DMS114 treated with DMSO at 0.1 percent for 48 hours (cell line): Measurements from ENCODE around the gene NUP214.
"Not testable (repeated sequence)": the region's sequence is repeated elsewhere in the genome, so short reads cannot be mapped to it uniquely, and the experiment has no call there.

Experiments
- DNase-seq: peaks from one replicate; lab custom pipeline; 2025; ENCODE audit not compliant: unreplicated experiment; lab: John Stamatoyannopoulos, UW

The NUP214 gene

GRCh38 chr9:131096269-131097125 is 28.9 kb upstream of the NUP214 start, which contains the start of gene AIF1L:
TSS of gene AIF1L (plus strand) at chr9:131096531. CDS start at chr9:131096630, 99 bp downstream.
- DNase-seq = peak; percentile 25

- no peak for DNase-seq
Measured at GRCh38 chr9:131097126-131097947, 28.0 kb upstream of the NUP214 start.

- DNase-seq = no peak
Measured at GRCh38 chr9:131097948-131098278, 27.5 kb upstream of the NUP214 start.

GRCh38 chr9:131098391-131099101 is 26.8 kb upstream of the NUP214 start:
- no peak for DNase-seq

- DNase-seq = no peak
Measured at GRCh38 chr9:131099102-131099606, 26.2 kb upstream of the NUP214 start.

GRCh38 chr9:131099845-131100244 is 25.5 kb upstream of the NUP214 start:
- DNase-seq = not testable (repeated sequence)

GRCh38 chr9:131100445-131100844 is 24.9 kb upstream of the NUP214 start:
- DNase-seq = no peak

GRCh38 chr9:131101207-131101964 is 24.0 kb upstream of the NUP214 start:
- no peak for DNase-seq

- DNase-seq = no peak
Measured at GRCh38 chr9:131103024-131103423, 22.4 kb upstream of the NUP214 start.

GRCh38 chr9:131103535-131103934 is 21.9 kb upstream of the NUP214 start:
- DNase-seq = no peak

GRCh38 chr9:131104016-131104740 is 21.2 kb upstream of the NUP214 start:
- DNase-seq = no peak

GRCh38 chr9:131105952-131106351 is 19.4 kb upstream of the NUP214 start:
- DNase-seq = no peak

GRCh38 chr9:131107760-131108159 is 17.6 kb upstream of the NUP214 start:
- DNase-seq = no peak

GRCh38 chr9:131111186-131111853 is 14.1 kb upstream of the NUP214 start:
- DNase-seq = no peak

GRCh38 chr9:131111854-131112311 is 13.5 kb upstream of the NUP214 start:
- no peak for DNase-seq

GRCh38 chr9:131112374-131113154 is 12.8 kb upstream of the NUP214 start:
- no peak for DNase-seq

GRCh38 chr9:131113655-131114054 is 11.7 kb upstream of the NUP214 start:
- DNase-seq = no peak

GRCh38 chr9:131114084-131114535 is 11.3 kb upstream of the NUP214 start:
- no peak for DNase-seq
